Endothelial cell of umbilical vein (primary cell): ENCODE measurements around the gene DCTN4. TPM values are rescaled to one million over a fixed set of nuclear protein-coding genes. Genes with fewer than 3 reads are reported as not detected.
"Not testable (repeated sequence)": the region's sequence is repeated elsewhere in the genome, so short reads cannot be mapped to it uniquely, and the experiment has no call there.

Experiments
- BruUV-seq: library from RNA; stranded (reverse); fragments of 400-500 nt; replicated peaks from 2 replicates; lab custom pipeline; 2021; lab: Mats Ljungman, UMichigan
- CTCF ChIA-PET: fragments of 300-600, 350-600 bp; sonication (Branson Sonifier 250); formaldehyde crosslinking; loops from one replicate; lab custom pipeline; 2021; ENCODE audit warnings: antibody characterized with exemption, inconsistent platforms; lab: Charles Lee
- POLR2A ChIA-PET: fragments of 300-600, 350-600 bp; sonication (Branson Sonifier 250); formaldehyde crosslinking; loops from one replicate; lab custom pipeline; 2021; ENCODE audit warnings: antibody characterized with exemption, inconsistent platforms; lab: Charles Lee
- DNase-seq: peaks from one replicate; pipeline ENCODE4 v3.0.0-alpha.2; 2011; ENCODE audit warnings: low read depth, low spot score
- FAIRE-seq: peaks from 2 replicates; lab custom pipeline; 2011; peaks lifted over from hg19 to GRCh38; lab: Jason Lieb, UNC
- H2AFZ ChIP-seq: 2 replicates; pipeline ENCODE4 v1.6.0; 2012; ENCODE audit warnings: low read depth, low read length, control low read depth, inconsistent platforms
- H3K27ac ChIP-seq: 2 replicates; pipeline ENCODE4 v1.5.1; 2011; ENCODE audit warnings: low read depth, mild to moderate bottlenecking, control low read depth, low read length, moderate library complexity; ENCODE audit not compliant: insufficient read depth
- H3K27me3 ChIP-seq, 2 experiments: 2 replicates each; pipeline versions ENCODE4 v1.6.0 to v1.6.1; 2011; ENCODE audit warnings: low read length in 2 of 2, mixed read lengths in 1 of 2; ENCODE audit not compliant: control insufficient read depth in 2 of 2, insufficient read depth in 2 of 2
- H3K36me3 ChIP-seq, 2 experiments: 2 replicates in 1 of 2; 3 replicates in 1 of 2; pipeline ENCODE4 v1.5.1; 2011; ENCODE audit warnings: low read length in 2 of 2, mild to moderate bottlenecking in 1 of 2, moderate library complexity in 1 of 2; ENCODE audit not compliant: control insufficient read depth in 2 of 2, insufficient read depth in 2 of 2; ENCODE audit errors: extremely low read depth in 1 of 2
- H3K4me1 ChIP-seq: 3 replicates; pipeline ENCODE4 v1.5.1; 2011; ENCODE audit warnings: mild to moderate bottlenecking, low read length; ENCODE audit not compliant: control insufficient read depth, insufficient read depth; ENCODE audit errors: extremely low read depth
- H3K4me2 ChIP-seq: 2 replicates; pipeline ENCODE4 v1.6.1; 2011; ENCODE audit warnings: low read length, control low read depth, mixed read lengths; ENCODE audit not compliant: insufficient read depth
- H3K4me3 ChIP-seq, 3 experiments: fragments of 200-600 bp in 1 of 3; sonication (generic), shearing (Covaris generic) in 1 of 3; replicated peaks in 1 of 3; 2 replicates each; pipeline ENCODE4 v1.5.1; 2011 to 2016; ENCODE audit warnings: control low read depth in 3 of 3, low read length in 3 of 3, mild to moderate bottlenecking in 2 of 3, inconsistent platforms in 1 of 3, low read depth in 1 of 3, moderate library complexity in 1 of 3; ENCODE audit not compliant: insufficient read depth in 1 of 3
- H3K79me2 ChIP-seq: 2 replicates; pipeline ENCODE4 v1.6.0; 2012; ENCODE audit warnings: low read length, inconsistent platforms; ENCODE audit not compliant: control insufficient read depth, insufficient read depth
- H3K9ac ChIP-seq: replicated peaks from 2 replicates; pipeline ENCODE3; 2011; ENCODE audit warnings: low read length, control low read depth; ENCODE audit not compliant: insufficient read depth; ENCODE audit errors: extremely low read depth
- H3K9me1 ChIP-seq: replicated peaks from 3 replicates; pipeline ENCODE4 v1.6.0; 2011; ENCODE audit warnings: mild to moderate bottlenecking, low read length; ENCODE audit not compliant: control insufficient read depth, insufficient read depth; ENCODE audit errors: extremely low read depth
- H3K9me3 ChIP-seq: replicated peaks from 2 replicates; pipeline ENCODE4 v1.5.1; 2012; ENCODE audit warnings: low read length, inconsistent platforms; ENCODE audit not compliant: control insufficient read depth, insufficient read depth
- H4K20me1 ChIP-seq: replicated peaks from 2 replicates; pipeline ENCODE3; 2011; ENCODE audit warnings: mild to moderate bottlenecking, low read length; ENCODE audit not compliant: control insufficient read depth, insufficient read depth; ENCODE audit errors: extremely low read depth
- EZH2 ChIP-seq: IDR thresholded peaks from 2 replicates; pipeline ENCODE4 v1.6.1; 2012; ENCODE audit warnings: borderline replicate concordance, low read depth, mild to moderate bottlenecking, moderate library complexity, low read length, inconsistent platforms; ENCODE audit not compliant: severe bottlenecking
- FOS ChIP-seq: IDR thresholded peaks from 2 replicates; pipeline ENCODE4 v1.6.1; 2011; ENCODE audit warnings: mild to moderate bottlenecking, low read length, moderate library complexity, borderline replicate concordance; ENCODE audit not compliant: insufficient read depth
- GATA2 ChIP-seq: IDR thresholded peaks from 2 replicates; pipeline ENCODE4 v1.7.0; 2011; ENCODE audit warnings: low read depth, mild to moderate bottlenecking, moderate library complexity, mixed read lengths, low read length; ENCODE audit not compliant: insufficient read length, insufficient read depth
- JUN ChIP-seq: IDR thresholded peaks from 2 replicates; pipeline ENCODE4 v1.6.1; 2011; ENCODE audit warnings: borderline replicate concordance, low read depth; ENCODE audit not compliant: insufficient read length, insufficient read depth
- MYC ChIP-seq: IDR thresholded peaks from one replicate; pipeline ENCODE4 v1.6.1; 2011; ENCODE audit warnings: mild to moderate bottlenecking, low read depth, low read length
- POLR2A ChIP-seq: IDR thresholded peaks from 2 replicates; pipeline ENCODE4 v1.6.1; 2012; ENCODE audit warnings: low read depth, mild to moderate bottlenecking, control low read depth, low read length
- POLR2AphosphoS5 ChIP-seq: IDR thresholded peaks from 2 replicates; pipeline ENCODE4 v1.6.1; 2012; ENCODE audit warnings: low read depth, mild to moderate bottlenecking, control low read depth, low read length, moderate library complexity; ENCODE audit not compliant: insufficient read depth
- dilution Hi-C: fragments of 300-500 bp; cut with MboI; formaldehyde crosslinking; loops from one replicate; pipeline ENCODE4 v1.15.0; 2019; ENCODE audit warnings: low sequenced_read_pairs; ENCODE audit not compliant: extremely low pct_ligation_motif_present
- intact Hi-C: fragments of 100-400 bp; cut with micrococcal nuclease; formaldehyde crosslinking; loops from one replicate; pipeline ENCODE4 v1.10.0; 2022
- polyA plus RNA-seq, 4 experiments: library from polyadenylated mRNA; depleted of rRNA in 3 of 4; stranded (reverse) in 3 of 4; unstranded in 1 of 4; fragments of >200 nt; gene quantifications; 2 replicates each; pipeline versions ENCODE4 v1.2.1 to v1.2.3, GENCODE V29; 2011 to 2012; ENCODE audit warnings: missing spikeins in 1 of 4
- total RNA-seq: library from RNA; stranded (reverse); gene quantifications from 2 replicates; pipeline ENCODE4 v1.2.3, GENCODE V29; 2021
- TF ChIP-seq, protein P1 (sequence below): IDR thresholded peaks from 2 replicates; pipeline ENCODE4 v1.6.1; 2011; ENCODE audit not compliant: insufficient read depth, insufficient read length
- TF ChIP-seq, protein P2 (sequence below), 2 donors: IDR thresholded peaks; 1 replicate in 1 of 2; 2 replicates in 1 of 2; pipeline ENCODE4 v1.5.1; 2011; ENCODE audit warnings: low read length in 2 of 2, mild to moderate bottlenecking in 2 of 2, moderate library complexity in 2 of 2, control low read depth in 1 of 2, inconsistent platforms in 1 of 2, low read depth in 1 of 2; ENCODE audit not compliant: insufficient read depth in 1 of 2; ENCODE audit errors: extremely low read depth in 1 of 2

Gene DCTN4
- total and polyA plus RNA-seq, 2 donors (not counting 3 experiments of a cell fraction or from before 2014, with no cell fraction given) = 22.4 to 47.3 TPM

- Histone ChIP-seq H3K27ac (no peak overlapping the region), H3K79me2 (no peaks in the 10 kb centered on the region), H3K9me1 (no peaks in the 10 kb centered on the region), H3K9me3 (no peaks in the 10 kb centered on the region), H3K27me3 (peaks cover 13 to 16% of the 10 kb centered on the region in 2 experiments), H3K4me3 (no peak overlapping the region), H4K20me1 (no peaks in the 10 kb centered on the region), H3K9ac (no peak overlapping the region), H2AFZ (no peak overlapping the region), H3K4me2 (no peak overlapping the region), H3K36me3 (no peaks in the 10 kb centered on the region), H3K4me1 (peaks cover 6% of the 10 kb centered on the region)
- intact Hi-C loops = no loop called here
- TF ChIP-seq MYC = no peak
- TF ChIP-seq JUN = no peak
- no peak for TF ChIP-seq FOS
- TF ChIP-seq POLR2AphosphoS5 = no peak
- TF ChIP-seq, protein P1, sequence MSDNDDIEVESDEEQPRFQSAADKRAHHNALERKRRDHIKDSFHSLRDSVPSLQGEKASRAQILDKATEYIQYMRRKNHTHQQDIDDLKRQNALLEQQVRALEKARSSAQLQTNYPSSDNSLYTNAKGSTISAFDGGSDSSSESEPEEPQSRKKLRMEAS = no peak
- TF ChIP-seq POLR2A = no peak
- TF ChIP-seq, protein P2, sequence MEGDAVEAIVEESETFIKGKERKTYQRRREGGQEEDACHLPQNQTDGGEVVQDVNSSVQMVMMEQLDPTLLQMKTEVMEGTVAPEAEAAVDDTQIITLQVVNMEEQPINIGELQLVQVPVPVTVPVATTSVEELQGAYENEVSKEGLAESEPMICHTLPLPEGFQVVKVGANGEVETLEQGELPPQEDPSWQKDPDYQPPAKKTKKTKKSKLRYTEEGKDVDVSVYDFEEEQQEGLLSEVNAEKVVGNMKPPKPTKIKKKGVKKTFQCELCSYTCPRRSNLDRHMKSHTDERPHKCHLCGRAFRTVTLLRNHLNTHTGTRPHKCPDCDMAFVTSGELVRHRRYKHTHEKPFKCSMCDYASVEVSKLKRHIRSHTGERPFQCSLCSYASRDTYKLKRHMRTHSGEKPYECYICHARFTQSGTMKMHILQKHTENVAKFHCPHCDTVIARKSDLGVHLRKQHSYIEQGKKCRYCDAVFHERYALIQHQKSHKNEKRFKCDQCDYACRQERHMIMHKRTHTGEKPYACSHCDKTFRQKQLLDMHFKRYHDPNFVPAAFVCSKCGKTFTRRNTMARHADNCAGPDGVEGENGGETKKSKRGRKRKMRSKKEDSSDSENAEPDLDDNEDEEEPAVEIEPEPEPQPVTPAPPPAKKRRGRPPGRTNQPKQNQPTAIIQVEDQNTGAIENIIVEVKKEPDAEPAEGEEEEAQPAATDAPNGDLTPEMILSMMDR (IDR thresholded peaks at IDR 0.05; ENCODE audit: extremely low read depth in 1 of 2, insufficient read depth in 1 of 2, low read depth in 1 of 2, low read length in 2 of 2) = no peak
- no peak for TF ChIP-seq EZH2
- no peak for TF ChIP-seq GATA2
- DNase-seq (no peak), FAIRE-seq (no peak)
- ChIA-PET POLR2A (no interaction called here), CTCF (no interaction called here)
- BruUV-seq = no TSS peak
- dilution Hi-C loops = no loop called here
Observed at GRCh38 chr5:150794927-150795326, 36.1 kb upstream of the DCTN4 start.

- H3K4me2 ChIP-seq, CTCF ChIA-PET, intact Hi-C loops, POLR2A ChIA-PET, FAIRE-seq, H3K4me1 ChIP-seq, H3K4me3 ChIP-seq, DNase-seq, H3K9me1 ChIP-seq, BruUV-seq, H3K9ac ChIP-seq, H4K20me1 ChIP-seq, H3K27ac ChIP-seq, H3K79me2 ChIP-seq, H3K36me3 ChIP-seq, H2AFZ ChIP-seq, H3K9me3 ChIP-seq, dilution Hi-C loops: not testable (repeated sequence)
- H3K27me3 ChIP-seq = peaks cover 9 to 11% of the 10 kb centered on the region in 2 experiments
Observed at GRCh38 chr5:150793423-150793888, 34.6 kb upstream of the DCTN4 start.
